Naive thymus-derived CD4-positive, alpha-beta T cell (primary cell): ENCODE results near the gene RAB1B. TPM values are rescaled to one million over a fixed set of nuclear protein-coding genes. Genes with fewer than 3 reads are reported as not detected.
A peak's percentile ranks its signal among the peaks of the same experiment; 100 is the strongest.

Experiments
- ATAC-seq: fragments of 150-1000 bp; cut with Tn5 transposase; 2 replicates; pipeline ENCODE4 v1.10.0; 2021; ENCODE audit warnings: mild to moderate bottlenecking, moderate library complexity
- CTCF ChIA-PET: fragments of 350-600 bp; sonication (Branson Sonifier 250); formaldehyde crosslinking; loops from one replicate; lab custom pipeline; 2021; ENCODE audit warnings: antibody characterized with exemption; lab: Charles Lee
- POLR2A ChIA-PET: fragments of 350-600 bp; sonication (Branson Sonifier 250); formaldehyde crosslinking; loops from one replicate; lab custom pipeline; 2021; ENCODE audit warnings: antibody characterized with exemption, inconsistent platforms; lab: Charles Lee
- DNase-seq, 9 donors: peaks; one replicate each; pipeline versions ENCODE4 v3.0.0 to v3.0.0-alpha.2; 2020 to 2022; ENCODE audit warnings: mixed read lengths in 1 of 9
- H3K27ac ChIP-seq: one replicate; pipeline ENCODE4 v1.7.0; 2013; ENCODE audit warnings: mild to moderate bottlenecking, low read depth, low read length, moderate library complexity
- H3K27me3 ChIP-seq, 2 donors: one replicate each; pipeline ENCODE4 v1.7.0; 2013; ENCODE audit warnings: low read length in 2 of 2, mild to moderate bottlenecking in 2 of 2, moderate library complexity in 2 of 2; ENCODE audit not compliant: control insufficient read depth in 2 of 2, insufficient read depth in 2 of 2
- H3K36me3 ChIP-seq, 3 experiments: 1 replicate in 2 of 3; 2 replicates in 1 of 3; pipeline ENCODE4 v1.7.0; 2013; ENCODE audit warnings: low read length in 3 of 3, mild to moderate bottlenecking in 3 of 3, moderate library complexity in 1 of 3; ENCODE audit not compliant: insufficient read depth in 3 of 3, control insufficient read depth in 2 of 3
- H3K4me1 ChIP-seq, 2 donors: one replicate each; pipeline ENCODE4 v1.7.0; 2013; ENCODE audit warnings: low read length in 2 of 2, mild to moderate bottlenecking in 2 of 2, moderate library complexity in 1 of 2; ENCODE audit not compliant: control insufficient read depth in 2 of 2, insufficient read depth in 2 of 2
- H3K4me3 ChIP-seq: 2 replicates; pipeline ENCODE4 v1.7.0; 2013; ENCODE audit warnings: mild to moderate bottlenecking, low read length
- H3K9me3 ChIP-seq, 3 experiments: 1 replicate in 2 of 3; 2 replicates in 1 of 3; pipeline ENCODE4 v1.7.0; 2013; ENCODE audit warnings: low read length in 3 of 3; ENCODE audit not compliant: control insufficient read depth in 2 of 3
- H3K27ac Mint-ChIP-seq, 9 donors: one replicate each; pipeline ENCODE4 v1.8.0; 2020 to 2022; ENCODE audit warnings: mixed read lengths in 9 of 9, mild to moderate bottlenecking in 8 of 9, moderate library complexity in 5 of 9, inconsistent platforms in 2 of 9
- H3K27me3 Mint-ChIP-seq, 5 donors: one replicate each; pipeline ENCODE4 v1.8.0; 2021 to 2022; ENCODE audit warnings: mixed read lengths in 5 of 5, mild to moderate bottlenecking in 1 of 5
- H3K36me3 Mint-ChIP-seq, 5 donors: one replicate each; pipeline ENCODE4 v1.8.0; 2020 to 2022; ENCODE audit warnings: mixed read lengths in 5 of 5, mild to moderate bottlenecking in 3 of 5, inconsistent platforms in 1 of 5
- H3K4me1 Mint-ChIP-seq, 7 donors: one replicate each; pipeline ENCODE4 v1.8.0; 2020 to 2022; ENCODE audit warnings: mixed read lengths in 7 of 7, mild to moderate bottlenecking in 3 of 7, inconsistent platforms in 1 of 7
- H3K4me3 Mint-ChIP-seq, 10 donors: one replicate each; pipeline ENCODE4 v1.8.0; 2020 to 2022; ENCODE audit warnings: mild to moderate bottlenecking in 10 of 10, mixed read lengths in 10 of 10, moderate library complexity in 6 of 10, inconsistent platforms in 2 of 10
- H3K9me3 Mint-ChIP-seq, 11 donors: one replicate each; pipeline ENCODE4 v1.8.0; 2020 to 2022; ENCODE audit warnings: mixed read lengths in 11 of 11, mild to moderate bottlenecking in 4 of 11, inconsistent platforms in 1 of 11, moderate library complexity in 1 of 11
- intact Hi-C, 2 donors: fragments of 100-400 bp; cut with micrococcal nuclease; formaldehyde crosslinking; loops; one replicate each; pipeline ENCODE4 v1.15.1; 2023
- polyA plus RNA-seq, 2 donors: library from polyadenylated mRNA; unstranded; fragments of 300-500 nt; fragmentation: Illumina TruSeq; gene quantifications; one replicate each; pipeline ENCODE4 v1.2.3, GENCODE V29; 2021
- total RNA-seq, 6 experiments: library from RNA in 5 of 6; stranded (reverse) in 5 of 6; gene quantifications; 1 replicate in 5 of 6; 2 replicates in 1 of 6; pipeline ENCODE4 v1.2.3 and lab custom pipeline; 2021 to 2026

The RAB1B gene
- total and polyA plus RNA-seq, 7 experiments from 2014 or later: 11.3 to 151 (median 64.8) TPM

- DNase-seq (no peak), ATAC-seq (no peak)
- peak overlapping the region in 1 of 10 donors; percentile 29 for H3K4me3 Mint-ChIP-seq
- H3K27ac Mint-ChIP-seq: peak overlapping the region; percentile 78 to 98 (median 92)
- Histone ChIP-seq H3K4me3 (no peak overlapping the region), H3K27ac (peak overlapping the region; percentile 89), H3K4me1 (peaks cover 4 to 7% of the 10 kb centered on the region in 2 donors), H3K9me3 (no peaks in the 10 kb centered on the region), H3K36me3 (peaks cover 6 to 86% (median 13%) of the 10 kb centered on the region in 3 experiments), H3K27me3 (no peaks in the 10 kb centered on the region)
- H3K36me3 Mint-ChIP-seq: peaks cover 12 to 34% (median 13%) of the 10 kb centered on the region in 5 donors
- POLR2A ChIA-PET: interaction anchor here (0.6 to 1.3 kb wide), 7 partner anchors 8 to 362 kb away, joined by 3 to 5 read pairs (median 3); partner anchors contain the start of gene RAB1B
- CTCF ChIA-PET: interaction anchor here (0.6 to 4.6 kb wide), 11 partner anchors 9 to 1243 kb away, joined by 3 to 25 read pairs (median 5); partner anchors contain the start of gene YIF1A
- intact Hi-C loops: loop anchor here (1.0 to 2.0 kb wide), 7 partner anchors 37 to 168 kb away; partner anchors contain the start of gene RAB1B (in 1 of the 2)
- H3K27me3 Mint-ChIP-seq: no peaks in the 10 kb centered on the region
- H3K4me1 Mint-ChIP-seq: peaks cover 12 to 21% (median 18%) of the 10 kb centered on the region in 7 donors
- no peaks in the 10 kb centered on the region for H3K9me3 Mint-ChIP-seq
Measured at GRCh38 chr11:66221726-66222236, 46.7 kb upstream of the RAB1B start.

GRCh38 chr11:66222358-66223149 lies 45.9 kb upstream of the RAB1B start:
- peak overlapping the region; percentile 78 to 98 (median 92) for H3K27ac Mint-ChIP-seq
- Histone ChIP-seq H3K4me1 (peaks cover 4 to 7% of the 10 kb centered on the region in 2 donors), H3K27me3 (no peaks in the 10 kb centered on the region), H3K4me3 (no peak overlapping the region), H3K27ac (peak overlapping the region; percentile 89), H3K9me3 (no peaks in the 10 kb centered on the region), H3K36me3 (peaks cover 6 to 86% (median 14%) of the 10 kb centered on the region in 3 experiments)
- DNase-seq (peak; percentile 79 to 95 (median 92)), ATAC-seq (peak; percentile 100)
- peaks cover 12 to 21% (median 18%) of the 10 kb centered on the region in 7 donors for H3K4me1 Mint-ChIP-seq
- no peaks in the 10 kb centered on the region for H3K27me3 Mint-ChIP-seq
- peaks cover 11 to 31% (median 12%) of the 10 kb centered on the region in 5 donors for H3K36me3 Mint-ChIP-seq
- peak overlapping the region in 4 of 10 donors; percentile 26 to 35 (median 32) for H3K4me3 Mint-ChIP-seq
- POLR2A ChIA-PET: interaction anchor here (0.6 to 1.3 kb wide), 6 partner anchors 45 to 363 kb away, joined by 3 to 5 read pairs (median 3); no protein-coding TSS in a partner anchor
- intact Hi-C loops: loop anchor here (1.0 to 2.0 kb wide), 7 partner anchors 36 to 167 kb away; partner anchors contain the start of gene RAB1B (in 1 of the 2)
- no peaks in the 10 kb centered on the region for H3K9me3 Mint-ChIP-seq
- CTCF ChIA-PET: interaction anchor here (0.9 to 4.6 kb wide), 8 partner anchors 8 to 66 kb away, joined by 3 to 25 read pairs (median 5); partner anchors contain the start of gene YIF1A

GRCh38 chr11:66224226-66224855 lies 44.1 kb upstream of the RAB1B start:
- intact Hi-C loops: no loop called here
- Histone ChIP-seq H3K27ac (no peak overlapping the region), H3K4me1 (peaks cover 4 to 7% of the 10 kb centered on the region in 2 donors), H3K27me3 (no peaks in the 10 kb centered on the region), H3K4me3 (no peak overlapping the region), H3K36me3 (peaks cover 6 to 85% (median 18%) of the 10 kb centered on the region in 3 experiments), H3K9me3 (no peaks in the 10 kb centered on the region)
- Mint-ChIP-seq H3K4me1 (peaks cover 11 to 18% (median 14%) of the 10 kb centered on the region in 7 donors), H3K27me3 (no peaks in the 10 kb centered on the region), H3K27ac (no peak overlapping the region), H3K36me3 (peaks cover 0 to 31% (median 7%) of the 10 kb centered on the region in 5 donors), H3K4me3 (no peak overlapping the region), H3K9me3 (peaks cover 0 to 1% (median 0%) of the 10 kb centered on the region in 11 donors)
- ChIA-PET POLR2A (interaction anchor here (0.7 kb wide), 1 partner anchor 294 kb away, joined by 3 read pairs; no protein-coding TSS in a partner anchor), CTCF (interaction anchor here (4.6 kb wide), 1 partner anchor 58 kb away, joined by 25 read pairs; no protein-coding TSS in a partner anchor)
- DNase-seq (no peak), ATAC-seq (no peak)

GRCh38 chr11:66225066-66225465 lies 43.4 kb upstream of the RAB1B start:
- intact Hi-C loops: no loop called here
- peaks cover 0 to 31% (median 7%) of the 10 kb centered on the region in 5 donors for H3K36me3 Mint-ChIP-seq

GRCh38 chr11:66226101-66226500 lies 42.3 kb upstream of the RAB1B start:
- H3K27me3 Mint-ChIP-seq: no peaks in the 10 kb centered on the region
- intact Hi-C loops: no loop called here
- Histone ChIP-seq H3K4me1 (peaks cover 4 to 7% of the 10 kb centered on the region in 2 donors), H3K27me3 (no peaks in the 10 kb centered on the region), H3K9me3 (no peaks in the 10 kb centered on the region), H3K27ac (no peak overlapping the region), H3K36me3 (peaks cover 3 to 81% (median 26%) of the 10 kb centered on the region in 3 experiments), H3K4me3 (no peak overlapping the region)
- H3K27ac Mint-ChIP-seq: no peak overlapping the region
- DNase-seq: no peak
- peaks cover 0 to 1% (median 0%) of the 10 kb centered on the region in 11 donors for H3K9me3 Mint-ChIP-seq
- peaks cover 0 to 28% (median 7%) of the 10 kb centered on the region in 5 donors for H3K36me3 Mint-ChIP-seq
- CTCF ChIA-PET: interaction anchor here (0.7 to 0.9 kb wide), 3 partner anchors 42 to 105 kb away, joined by 3 read pairs; no protein-coding TSS in a partner anchor
- POLR2A ChIA-PET: interaction anchor here (1.3 kb wide), 1 partner anchor 15 kb away, joined by 3 read pairs; no protein-coding TSS in a partner anchor
- ATAC-seq: no peak
- H3K4me3 Mint-ChIP-seq: no peak overlapping the region
- H3K4me1 Mint-ChIP-seq: peaks cover 11 to 18% (median 14%) of the 10 kb centered on the region in 7 donors

More at GRCh38 chr11:66225066-66225465, 43.4 kb upstream of the RAB1B start:
- Mint-ChIP-seq H3K4me3 (no peak overlapping the region), H3K27me3 (no peaks in the 10 kb centered on the region), H3K27ac (no peak overlapping the region), H3K4me1 (peaks cover 11 to 18% (median 14%) of the 10 kb centered on the region in 7 donors), H3K9me3 (peaks cover 0 to 1% (median 0%) of the 10 kb centered on the region in 11 donors)
- Histone ChIP-seq H3K9me3 (no peaks in the 10 kb centered on the region), H3K27ac (no peak overlapping the region), H3K27me3 (no peaks in the 10 kb centered on the region), H3K36me3 (peaks cover 0 to 81% (median 20%) of the 10 kb centered on the region in 3 experiments), H3K4me3 (no peak overlapping the region), H3K4me1 (peaks cover 4 to 7% of the 10 kb centered on the region in 2 donors)
- ChIA-PET CTCF (interaction anchor here (4.6 kb wide), 1 partner anchor 57 kb away, joined by 25 read pairs; no protein-coding TSS in a partner anchor), POLR2A (interaction anchor here (0.6 to 1.3 kb wide), 3 partner anchors 17 to 952 kb away, joined by 3 read pairs; no protein-coding TSS in a partner anchor)
- no peak for DNase-seq
- no peak for ATAC-seq
